BE2C (cell line): ENCODE data around the gene PRRG2.
A peak's percentile ranks its signal among the peaks of the same experiment; 100 is the strongest.

ENCODE experiments used
- DNase-seq: peaks from one replicate; pipeline ENCODE4 v3.0.0-alpha.2; 2020
- H3K27me3 ChIP-seq: fragments of 250-450 bp; sonication (Bioruptor Pico); 2 replicates; pipeline ENCODE4 v1.5.1; 2020; ENCODE audit warnings: mild to moderate bottlenecking
- H3K36me3 ChIP-seq: fragments of 250-450 bp; sonication (Bioruptor Pico); 2 replicates; pipeline ENCODE4 v1.5.1; 2020; ENCODE audit warnings: mild to moderate bottlenecking
- H3K4me1 ChIP-seq: fragments of 250-450 bp; sonication (Bioruptor Pico); 2 replicates; pipeline ENCODE4 v1.5.1; 2020
- H3K4me3 ChIP-seq: 2 replicates; pipeline ENCODE4 v1.5.1; 2011; ENCODE audit warnings: low read depth, low read length
- H3K9me3 ChIP-seq: fragments of 250-450 bp; sonication (Bioruptor Pico); 2 replicates; pipeline ENCODE4 v1.5.1; 2020
- CTCF ChIP-seq: IDR thresholded peaks from 2 replicates; pipeline ENCODE4 v1.5.1; 2012; ENCODE audit warnings: mild to moderate bottlenecking, low read depth, low read length

The PRRG2 gene

GRCh38 chr19:49555600-49556411 is 25.3 kb upstream of the PRRG2 start:
- peaks cover 3% of the 10 kb centered on the region; the same call in 1 of the 2 replicates for H3K4me1 ChIP-seq
- DNase-seq = peak; percentile 74
- H3K9me3 ChIP-seq = peaks cover 4% of the 10 kb centered on the region; the same call in 1 of the 2 replicates
- H3K36me3 ChIP-seq = peaks cover 29% of the 10 kb centered on the region
- no peaks in the 10 kb centered on the region for H3K27me3 ChIP-seq
- TF ChIP-seq CTCF = no peak
- no peak overlapping the region for H3K4me3 ChIP-seq

GRCh38 chr19:49556412-49557398 is 24.4 kb upstream of the PRRG2 start:
- no peak for DNase-seq
- no peak overlapping the region for H3K4me3 ChIP-seq
- peaks cover 3% of the 10 kb centered on the region; the same call in 1 of the 2 replicates for H3K4me1 ChIP-seq

GRCh38 chr19:49557641-49558325 is 23.3 kb upstream of the PRRG2 start:
- peaks cover 29% of the 10 kb centered on the region for H3K36me3 ChIP-seq
- no peak for TF ChIP-seq CTCF
- no peak overlapping the region for H3K4me3 ChIP-seq
- no peak for DNase-seq
- no peaks in the 10 kb centered on the region for H3K27me3 ChIP-seq
- H3K9me3 ChIP-seq = peaks cover 4% of the 10 kb centered on the region; the same call in 1 of the 2 replicates
- peaks cover 3% of the 10 kb centered on the region; the same call in 1 of the 2 replicates for H3K4me1 ChIP-seq

More at GRCh38 chr19:49556412-49557398, 24.4 kb upstream of the PRRG2 start:
- Histone ChIP-seq H3K27me3 (no peaks in the 10 kb centered on the region), H3K9me3 (peaks cover 4% of the 10 kb centered on the region; the same call in 1 of the 2 replicates), H3K36me3 (peaks cover 29% of the 10 kb centered on the region)
- TF ChIP-seq CTCF = no peak

- H3K4me1 ChIP-seq = peaks cover 3% of the 10 kb centered on the region; the same call in 1 of the 2 replicates
- no peak overlapping the region for H3K4me3 ChIP-seq
- no peak for TF ChIP-seq CTCF
- peaks cover 4% of the 10 kb centered on the region; the same call in 1 of the 2 replicates for H3K9me3 ChIP-seq
- H3K27me3 ChIP-seq = no peaks in the 10 kb centered on the region
- H3K36me3 ChIP-seq = peaks cover 29% of the 10 kb centered on the region
- no peak for DNase-seq
Measured at GRCh38 chr19:49558591-49558990, 22.5 kb upstream of the PRRG2 start.

- TF ChIP-seq CTCF = no peak
- Histone ChIP-seq H3K36me3 (peaks cover 29% of the 10 kb centered on the region), H3K9me3 (peaks cover 4% of the 10 kb centered on the region; the same call in 1 of the 2 replicates), H3K27me3 (no peaks in the 10 kb centered on the region), H3K4me1 (peaks cover 3% of the 10 kb centered on the region; the same call in 1 of the 2 replicates), H3K4me3 (no peak overlapping the region)
- no peak for DNase-seq
Measured at GRCh38 chr19:49559443-49559842, 21.7 kb upstream of the PRRG2 start.
